GM21576 (cell line): ENCODE data around the gene AGMO.

Source experiments
- ATAC-seq: cut with Tn5 transposase; IDR thresholded peaks from one replicate; pipeline ENCODE4 v1.9.1; 2021; ENCODE audit warnings: mild to moderate bottlenecking, moderate library complexity; ENCODE audit not compliant: unreplicated experiment

AGMO gene

DNA sequence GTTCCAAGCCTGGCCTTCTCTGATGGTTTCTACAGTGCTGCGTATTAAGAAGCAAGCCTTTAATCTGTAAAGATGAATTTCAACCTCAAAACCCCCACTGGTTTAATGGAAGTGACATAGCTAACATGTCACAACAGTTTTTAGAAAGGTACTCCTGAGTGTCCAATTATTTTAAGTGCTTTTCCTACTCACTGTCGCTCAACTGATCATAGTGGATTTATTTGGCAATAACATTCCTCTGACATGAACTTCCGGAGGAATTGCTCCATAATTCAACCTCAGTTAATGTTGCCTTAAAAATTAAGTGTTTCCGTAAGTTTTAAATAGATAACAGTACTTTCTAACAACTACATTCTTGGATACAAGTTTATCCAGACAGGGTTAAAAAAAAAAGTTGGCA, 57.5 kb downstream of the AGMO start:
- ATAC-seq, result no peak

DNA sequence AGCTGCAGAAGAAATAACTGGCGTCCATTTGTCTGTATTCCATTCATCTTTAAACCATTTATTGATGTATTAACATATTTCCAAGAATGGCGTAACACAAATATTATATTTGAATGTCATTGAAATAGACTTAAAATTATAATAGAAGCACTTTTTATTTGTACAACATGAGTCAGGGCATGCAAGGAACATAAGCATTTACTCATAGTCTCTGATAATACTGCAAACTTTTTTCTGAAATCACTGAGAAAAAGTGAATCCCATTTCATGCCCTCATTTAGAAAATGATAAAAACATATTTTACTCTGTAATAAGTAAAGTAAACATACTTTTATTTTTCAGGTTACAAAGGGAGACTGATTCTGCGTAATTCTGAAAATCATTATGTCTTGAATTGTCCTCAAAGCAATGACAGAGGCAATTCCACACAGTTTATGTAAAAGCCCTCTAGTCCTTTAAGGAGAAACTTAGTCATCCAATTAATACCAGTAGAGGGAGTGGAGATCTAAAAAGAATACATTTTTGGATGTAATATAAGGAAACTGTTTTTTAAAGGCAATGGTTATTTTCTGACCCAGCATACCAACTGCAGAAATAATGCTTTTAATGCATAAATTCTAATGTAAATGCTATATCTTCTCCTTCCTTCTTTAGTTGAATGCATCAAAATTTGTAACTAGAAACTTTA, 58.1 kb downstream of the AGMO start:
- no peak for ATAC-seq

GRCh38 chr7:15498465-15498864, 63.4 kb downstream of the AGMO start:
- no peak for ATAC-seq

DNA sequence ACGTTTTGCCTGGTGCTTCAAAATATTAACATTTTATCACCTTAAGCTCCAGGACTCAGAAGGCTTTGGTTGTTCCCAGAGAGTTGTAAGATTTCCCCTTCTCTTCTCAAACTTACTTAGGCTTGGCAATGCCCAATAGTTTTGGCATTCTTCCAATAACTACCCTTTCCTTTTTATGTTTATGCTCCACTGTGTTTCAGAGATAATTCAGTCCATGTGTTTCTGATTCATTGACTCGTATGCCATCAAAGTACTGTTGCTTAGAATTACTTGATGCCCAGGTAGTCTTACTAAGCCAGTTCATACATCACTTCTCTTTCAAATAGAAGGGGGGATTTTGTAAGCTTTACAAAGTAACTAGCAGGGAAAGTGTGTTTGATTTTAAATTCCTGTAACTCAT, 66.6 kb downstream of the AGMO start:
- ATAC-seq, result no peak

- ATAC-seq, result no peak
Measured at GRCh38 chr7:15494711-15495110, 67.1 kb downstream of the AGMO start.

GRCh38 chr7:15491361-15491760, 70.5 kb downstream of the AGMO start:
- no peak for ATAC-seq

- ATAC-seq, result no peak
Measured at GRCh38 chr7:15490291-15490690, 71.5 kb downstream of the AGMO start.

DNA sequence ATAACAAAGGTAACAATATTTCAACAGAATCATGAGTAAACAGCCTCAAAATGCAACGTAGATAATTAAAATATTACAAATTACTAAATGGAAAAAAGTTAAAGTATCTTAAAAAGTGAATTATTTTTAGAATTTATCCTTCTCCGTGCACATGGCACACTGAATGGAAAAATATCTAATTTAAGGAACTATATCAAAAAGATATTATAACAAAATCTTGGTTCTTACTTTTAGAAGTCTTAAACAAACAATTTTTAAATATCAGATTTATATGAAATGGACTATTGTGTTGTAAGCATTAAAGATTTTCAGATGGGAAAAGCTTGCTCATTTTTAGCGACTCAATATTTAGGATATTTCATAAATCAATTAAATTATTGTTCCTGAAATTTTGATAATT, 72.0 kb downstream of the AGMO start:
- ATAC-seq, result no peak

GRCh38 chr7:15489383-15489782, 72.4 kb downstream of the AGMO start:
- no peak for ATAC-seq

- no peak for ATAC-seq
Measured at GRCh38 chr7:15488401-15488800, 73.4 kb downstream of the AGMO start.

DNA sequence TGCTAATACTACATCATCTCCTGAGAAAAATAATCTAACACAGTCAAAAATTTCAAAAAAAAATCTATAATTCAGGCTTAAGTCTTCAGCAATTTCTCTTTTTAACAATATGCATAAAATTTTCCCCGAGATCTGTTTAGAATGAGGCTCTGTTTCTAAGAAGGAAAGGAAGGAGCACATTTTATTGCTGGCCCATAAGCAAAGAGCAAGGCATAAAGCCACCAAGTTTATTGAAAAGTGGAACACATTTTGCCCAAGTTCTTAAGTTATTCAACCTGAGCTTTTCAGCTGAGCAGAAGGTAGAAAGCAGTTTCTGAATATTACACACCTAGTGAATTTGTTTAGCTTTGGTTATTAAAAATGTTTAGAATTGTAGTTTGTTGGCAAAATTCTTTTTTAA, 73.9 kb downstream of the AGMO start:
- no peak for ATAC-seq

- no peak for ATAC-seq
Measured at GRCh38 chr7:15485998-15486397, 75.8 kb downstream of the AGMO start.

GRCh38 chr7:15485431-15485830, 76.4 kb downstream of the AGMO start:
- ATAC-seq, result no peak

DNA sequence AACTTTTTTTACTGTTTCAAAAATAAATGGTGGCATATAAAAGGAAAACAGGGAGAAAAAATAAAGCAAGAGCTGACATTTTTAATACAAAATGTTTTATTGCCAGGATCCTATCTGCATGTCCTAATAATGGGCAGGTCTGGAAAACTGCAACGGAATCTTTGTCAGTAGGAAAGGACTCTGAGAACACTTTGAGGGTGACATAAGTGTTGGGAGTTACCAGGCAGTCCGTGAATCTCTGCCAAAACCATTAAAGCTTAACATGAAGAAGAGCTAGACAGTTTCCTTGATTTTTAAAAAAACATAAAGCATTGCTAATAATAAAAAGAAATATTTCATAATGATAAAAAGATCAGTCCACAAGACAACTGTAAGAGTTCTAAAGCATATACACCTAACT, 80.7 kb downstream of the AGMO start:
- no peak for ATAC-seq

GRCh38 chr7:15478401-15478800, 83.4 kb downstream of the AGMO start:
- no peak for ATAC-seq

DNA sequence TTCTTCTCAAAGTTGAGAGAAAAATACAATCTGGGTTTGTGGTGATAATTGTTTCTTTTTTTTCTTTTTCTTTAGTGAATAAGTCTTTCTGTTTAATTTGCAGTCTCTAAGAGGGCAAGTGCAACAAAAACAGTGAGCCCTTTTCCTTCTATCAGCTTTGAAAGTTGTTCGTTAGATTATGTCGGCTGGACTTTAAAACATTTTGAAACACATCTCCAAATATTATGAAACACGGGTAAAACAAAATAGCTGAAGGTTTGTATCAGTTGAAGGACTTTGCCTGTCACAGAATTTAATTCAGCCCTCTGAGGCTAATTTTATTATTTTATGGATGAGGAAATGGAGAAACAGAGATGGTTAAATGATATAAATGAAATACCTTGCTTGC, 85.3 kb downstream of the AGMO start:
- no peak for ATAC-seq

DNA sequence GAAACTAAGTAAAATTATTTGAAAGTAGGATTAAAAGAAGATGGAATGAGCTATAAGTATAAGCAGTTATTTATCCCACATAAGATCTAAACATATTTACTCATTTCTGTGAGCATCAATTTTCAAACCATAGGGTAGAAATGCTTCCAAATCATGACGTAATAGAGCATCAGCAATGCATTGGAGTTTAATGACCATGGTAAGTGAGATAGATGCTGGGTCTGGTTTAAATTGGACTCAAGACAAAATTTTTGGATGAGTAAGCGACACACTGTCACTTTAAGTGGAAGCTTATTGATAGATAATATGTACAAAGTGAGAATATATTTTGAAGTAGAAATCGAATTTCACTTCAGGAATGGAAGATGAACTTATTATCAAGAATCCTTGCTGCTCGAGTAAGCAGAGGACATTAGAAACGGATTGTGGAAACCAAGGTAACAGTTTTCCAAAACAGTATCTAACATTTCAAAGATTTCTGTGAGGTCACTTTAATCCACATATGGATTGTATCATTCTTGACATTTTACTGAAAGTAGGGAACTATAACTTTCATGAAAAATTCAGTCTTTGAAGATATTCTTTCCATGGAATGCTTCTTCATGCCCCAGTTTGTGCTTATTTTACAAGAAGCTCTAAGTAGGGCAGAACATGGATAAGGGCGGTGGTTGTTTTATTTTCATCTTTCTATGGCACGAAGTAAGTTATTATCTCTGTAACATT, 85.8 kb downstream of the AGMO start:
- no peak for ATAC-seq

GRCh38 chr7:15471669-15471950, 90.2 kb downstream of the AGMO start:
- ATAC-seq, result no peak

- ATAC-seq, result no peak
Measured at GRCh38 chr7:15470825-15471668, 90.8 kb downstream of the AGMO start.

DNA sequence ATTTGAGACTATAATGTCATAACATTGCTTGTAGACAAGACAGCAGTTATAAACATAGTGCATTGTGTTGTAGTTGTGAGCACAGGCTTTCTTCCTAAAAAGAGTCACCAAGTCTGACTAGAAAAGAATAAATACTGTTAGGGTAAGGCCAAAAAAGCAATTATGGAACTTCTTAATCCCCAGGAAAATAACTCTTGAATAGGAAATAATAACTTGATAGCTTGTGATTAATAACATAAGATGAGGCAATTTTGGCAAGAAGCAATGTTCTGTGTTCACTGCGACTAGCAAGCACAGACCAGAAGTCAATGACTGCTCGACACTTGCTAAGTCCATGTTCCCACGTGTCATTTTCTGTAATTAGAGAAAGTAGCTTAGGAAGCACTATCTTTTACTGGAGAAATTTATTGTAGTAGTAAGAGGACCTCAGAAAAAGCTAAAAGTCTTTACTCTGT, 97.1 kb downstream of the AGMO start:
- ATAC-seq, result no peak

- no peak for ATAC-seq
Measured at GRCh38 chr7:15463801-15464666, 97.8 kb downstream of the AGMO start.
